Loucy (cell line): ENCODE results near the gene KCNN3.

Source experiments
- H2AFZ ChIP-seq: fragments of 200-600 bp; sonication (generic); 2 replicates; pipeline ENCODE4 v1.6.0; 2016; ENCODE audit warnings: antibody characterized with exemption, mild to moderate bottlenecking, low read length, moderate library complexity
- H3F3A ChIP-seq: fragments of 200-600 bp; 2 replicates; pipeline ENCODE4 v1.6.0; 2016; ENCODE audit warnings: antibody characterized with exemption, low read depth, mild to moderate bottlenecking
- H3K27me3 ChIP-seq: fragments of 200-600 bp; sonication (generic); 2 replicates; pipeline ENCODE4 v1.6.1; 2014; ENCODE audit warnings: low read length, mild to moderate bottlenecking; ENCODE audit not compliant: insufficient read depth, poor library complexity, severe bottlenecking
- H3K36me3 ChIP-seq: fragments of 200-600 bp; sonication (generic); 2 replicates; pipeline ENCODE4 v1.6.1; 2016; ENCODE audit warnings: low read length; ENCODE audit not compliant: insufficient read depth
- H3K4me1 ChIP-seq: fragments of 200-600 bp; sonication (generic); 2 replicates; pipeline ENCODE4 v1.5.1; 2014; ENCODE audit warnings: low read length, mild to moderate bottlenecking; ENCODE audit not compliant: insufficient read depth, poor library complexity, severe bottlenecking
- H3K4me2 ChIP-seq: fragments of 200-600 bp; sonication (generic); 2 replicates; pipeline ENCODE4 v1.6.0; 2014; ENCODE audit warnings: antibody characterized with exemption, low read length, low read depth, mild to moderate bottlenecking; ENCODE audit not compliant: poor library complexity, severe bottlenecking
- H3K4me3 ChIP-seq: fragments of 200-600 bp; sonication (generic); 2 replicates; pipeline ENCODE4 v1.5.1; 2014; ENCODE audit warnings: low read length, mild to moderate bottlenecking, mixed read lengths; ENCODE audit not compliant: poor library complexity, severe bottlenecking
- H3K79me2 ChIP-seq: fragments of 200-600 bp; sonication (generic); 2 replicates; pipeline ENCODE4 v1.6.1; 2014; ENCODE audit warnings: low read length; ENCODE audit not compliant: insufficient read depth
- H3K9ac ChIP-seq: fragments of 200-600 bp; sonication (generic); 2 replicates; pipeline ENCODE4 v1.6.0; 2014; ENCODE audit warnings: mild to moderate bottlenecking, low read depth, low read length, moderate library complexity; ENCODE audit not compliant: poor library complexity, severe bottlenecking
- H3K9me2 ChIP-seq: fragments of 200-600 bp; sonication (generic); replicated peaks from 2 replicates; pipeline ENCODE4 v1.6.1; 2016; ENCODE audit warnings: low read depth, low read length, mixed read lengths
- H3K9me3 ChIP-seq: fragments of 200-600 bp; sonication (generic); 2 replicates; pipeline ENCODE4 v1.6.1; 2014; ENCODE audit warnings: mild to moderate bottlenecking, antibody characterized with exemption, low read length, low read depth; ENCODE audit not compliant: insufficient read depth
- H4K20me1 ChIP-seq: fragments of 200-600 bp; sonication (generic); 2 replicates; pipeline ENCODE4 v1.6.0; 2014; ENCODE audit warnings: antibody characterized with exemption, low read length, mild to moderate bottlenecking; ENCODE audit not compliant: insufficient read depth, poor library complexity, severe bottlenecking
- CTCF ChIP-seq: fragments of 200-600 bp; sonication (generic); conservative IDR thresholded peaks from 2 replicates; pipeline ENCODE4 v1.5.1; 2014; ENCODE audit warnings: mild to moderate bottlenecking, antibody characterized with exemption, low read length
- EZH2phosphoT487 ChIP-seq: fragments of 200-600 bp; IDR thresholded peaks from 2 replicates; pipeline ENCODE4 v1.6.1; 2018; ENCODE audit warnings: antibody characterized with exemption, mild to moderate bottlenecking, moderate library complexity, borderline replicate concordance

The KCNN3 gene

GRCh38 chr1:154725865-154726264 lies 144.2 kb downstream of the KCNN3 start:
- H3F3A ChIP-seq: no peaks in the 10 kb centered on the region
- no peaks in the 10 kb centered on the region for H3K27me3 ChIP-seq
- no peaks in the 10 kb centered on the region for H3K36me3 ChIP-seq
- H3K4me3 ChIP-seq: no peak overlapping the region
- H2AFZ ChIP-seq: no peak overlapping the region
- no peaks in the 10 kb centered on the region for H4K20me1 ChIP-seq
- no peaks in the 10 kb centered on the region for H3K9me3 ChIP-seq
- no peak overlapping the region for H3K4me2 ChIP-seq
- H3K9me2 ChIP-seq: no peaks in the 10 kb centered on the region
- no peaks in the 10 kb centered on the region for H3K79me2 ChIP-seq
- H3K4me1 ChIP-seq: peaks cover 12% of the 10 kb centered on the region
- no peak overlapping the region for H3K9ac ChIP-seq
- TF ChIP-seq CTCF: no peak
- no peak for TF ChIP-seq EZH2phosphoT487

- Histone ChIP-seq H3K36me3 (no peaks in the 10 kb centered on the region), H2AFZ (0 out of 2 replicates have a peak overlapping the region, but pooled peaks have one; percentile 9), H3K4me3 (no peak overlapping the region), H3K9ac (no peak overlapping the region), H3K4me1 (peaks cover 14% of the 10 kb centered on the region), H3K79me2 (no peaks in the 10 kb centered on the region), H3K9me3 (no peaks in the 10 kb centered on the region), H3F3A (0 out of 2 replicates have a peak, but pooled peaks cover 2% of the 10 kb centered on the region), H3K27me3 (no peaks in the 10 kb centered on the region), H3K4me2 (peak overlapping the region; percentile 57), H4K20me1 (no peaks in the 10 kb centered on the region), H3K9me2 (no peaks in the 10 kb centered on the region)
- TF ChIP-seq EZH2phosphoT487 (no peak), CTCF (no peak)
These were observed 149.5 kb downstream of the KCNN3 start for GRCh38 chr1:154720328-154721297.

- Histone ChIP-seq H3K4me2 (peak overlapping the region; percentile 57), H3K4me3 (peak overlapping the region; percentile 33), H3K9me2 (no peaks in the 10 kb centered on the region), H3K27me3 (no peaks in the 10 kb centered on the region), H3K9me3 (no peaks in the 10 kb centered on the region), H3K4me1 (peaks cover 14% of the 10 kb centered on the region), H3K9ac (no peak overlapping the region), H4K20me1 (no peaks in the 10 kb centered on the region), H3F3A (0 out of 2 replicates have a peak, but pooled peaks cover 5% of the 10 kb centered on the region), H3K79me2 (no peaks in the 10 kb centered on the region), H3K36me3 (no peaks in the 10 kb centered on the region), H2AFZ (peak overlapping the region; percentile 16; the same call in 1 of the 2 replicates)
- TF ChIP-seq CTCF (no peak), EZH2phosphoT487 (no peak)
These were observed 150.3 kb downstream of the KCNN3 start for GRCh38 chr1:154719586-154720327.
